Activated CD8-positive, alpha-beta memory T cell treated with anti-CD3 and anti-CD28 coated beads for 36 hours (primary cell): ENCODE data around the gene CTF1. TPM values are rescaled to one million over a fixed set of nuclear protein-coding genes. Genes with fewer than 3 reads are reported as not detected.
"Not testable (repeated sequence)": the region's sequence is repeated elsewhere in the genome, so short reads cannot be mapped to it uniquely, and the experiment has no call there.

Experiments
- CTCF ChIA-PET: fragments of 350-600 bp; sonication (Branson Sonifier 250); formaldehyde crosslinking; loops from one replicate; lab custom pipeline; 2021; ENCODE audit warnings: antibody characterized with exemption; lab: Charles Lee
- POLR2A ChIA-PET: fragments of 350-600 bp; sonication (Branson Sonifier 250); formaldehyde crosslinking; loops from one replicate; lab custom pipeline; 2021; ENCODE audit warnings: antibody characterized with exemption; lab: Charles Lee
- total RNA-seq, 2 experiments: library from RNA; stranded (reverse); gene quantifications; one replicate each; pipeline ENCODE4 v1.2.3, GENCODE V29; 2021

The CTF1 gene, protein sequence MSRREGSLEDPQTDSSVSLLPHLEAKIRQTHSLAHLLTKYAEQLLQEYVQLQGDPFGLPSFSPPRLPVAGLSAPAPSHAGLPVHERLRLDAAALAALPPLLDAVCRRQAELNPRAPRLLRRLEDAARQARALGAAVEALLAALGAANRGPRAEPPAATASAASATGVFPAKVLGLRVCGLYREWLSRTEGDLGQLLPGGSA
- under 1 TPM; 0.13 to 0.21 TPM for total RNA-seq

DNA sequence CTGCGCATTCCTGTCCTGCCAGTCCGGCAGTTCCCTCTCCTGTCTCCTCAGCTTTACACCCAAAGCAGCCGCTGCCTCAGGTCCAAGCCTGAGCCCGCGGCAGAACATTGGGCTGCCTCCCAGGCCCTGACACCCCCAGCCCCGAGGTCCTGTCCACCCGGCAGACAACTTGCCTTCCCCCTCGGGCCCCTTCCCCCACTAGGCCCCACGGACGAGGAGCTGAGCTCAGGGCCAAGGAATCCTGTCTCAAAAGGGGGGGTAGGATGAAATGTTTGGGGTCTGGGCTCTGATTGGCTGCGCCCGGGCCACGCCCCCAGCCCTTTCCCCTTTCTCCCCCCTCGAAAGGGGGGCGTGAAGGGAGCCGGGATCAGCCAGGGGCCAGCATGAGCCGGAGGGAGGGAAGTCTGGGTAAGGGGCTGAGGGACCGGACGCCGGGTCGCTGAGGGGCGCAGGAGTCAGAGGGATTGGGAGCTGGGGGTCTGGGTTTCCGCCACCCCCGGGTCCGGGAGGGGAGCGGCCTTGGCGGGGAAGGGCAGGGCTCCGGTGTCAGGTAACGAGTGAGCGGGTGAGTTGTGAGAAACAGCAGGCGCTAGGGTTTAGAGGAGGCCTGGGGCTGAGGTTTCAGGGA, at the start of gene CTF1:
Gene CTF1, plus strand, starts transcription at position 354 of the 628 bp plus-strand sequence. Its CDS starts 30 bp downstream, at position 384.
- CTCF ChIA-PET = interaction anchor here (1.5 kb wide), 1 partner anchor 52 kb away, joined by 5 read pairs; no protein-coding TSS in a partner anchor
- POLR2A ChIA-PET = interaction anchor here (0.6 kb wide), 1 partner anchor 173 kb away, joined by 3 read pairs; no protein-coding TSS in a partner anchor

DNA sequence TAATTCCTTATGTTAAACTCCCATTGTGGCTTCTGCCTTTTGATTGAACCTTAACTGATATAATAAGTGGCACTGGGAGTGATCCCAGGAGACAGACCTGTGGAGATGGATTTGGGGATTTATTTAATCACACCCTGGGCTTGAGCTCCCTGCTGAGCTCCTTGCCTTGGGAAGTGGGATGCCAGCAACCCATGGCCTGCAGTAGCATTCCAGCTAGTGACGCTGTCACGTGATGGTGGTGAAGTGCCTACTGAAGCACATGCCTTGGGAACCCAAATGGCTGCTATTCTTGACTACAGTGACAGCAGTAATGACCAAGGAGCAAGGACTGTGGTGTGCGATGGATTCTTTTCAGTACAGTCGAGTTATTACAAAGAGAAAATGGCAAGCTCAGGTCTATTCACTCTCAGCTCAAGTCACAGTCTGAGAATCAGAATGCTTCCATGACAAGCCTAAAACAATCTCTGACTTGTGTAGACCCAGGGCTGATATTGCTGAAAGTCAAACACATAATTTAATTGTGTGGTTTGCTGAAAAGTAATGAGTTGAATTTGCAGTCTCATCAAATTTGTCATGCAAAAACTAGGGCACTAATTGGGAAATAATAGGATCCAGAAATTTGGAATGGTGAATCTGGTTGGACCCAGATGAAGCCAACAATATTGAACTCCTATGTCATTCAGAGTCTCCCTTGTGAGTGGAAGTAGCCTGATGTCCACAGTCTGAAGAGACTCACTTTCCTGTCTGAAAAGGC, 49.6 kb upstream of the CTF1 start:
- POLR2A ChIA-PET = no interaction called here
- CTCF ChIA-PET = interaction anchor here (0.7 to 3.5 kb wide), 4 partner anchors 10 to 55 kb away, joined by 3 to 46 read pairs (median 25); partner anchors contain the start of gene BCL7C

DNA sequence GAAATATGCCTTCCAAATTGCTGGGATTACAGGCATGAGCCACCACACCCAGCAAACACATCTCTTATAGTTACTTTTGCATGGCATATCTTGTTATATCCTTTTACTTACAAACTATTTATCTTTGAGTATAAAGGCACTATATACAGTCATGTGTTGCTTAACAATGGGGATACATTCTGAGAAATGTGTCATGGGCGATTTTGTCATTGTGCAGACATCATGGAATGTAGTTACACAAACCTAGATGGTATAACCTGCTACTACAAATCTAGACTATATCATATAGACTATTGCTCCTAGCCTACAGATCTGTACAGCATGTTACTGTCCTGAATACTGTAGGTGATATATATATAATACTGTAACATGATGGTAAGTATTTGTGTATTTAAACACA, 46.2 kb upstream of the CTF1 start:
- ChIA-PET POLR2A (no interaction called here), CTCF (no interaction called here)

DNA sequence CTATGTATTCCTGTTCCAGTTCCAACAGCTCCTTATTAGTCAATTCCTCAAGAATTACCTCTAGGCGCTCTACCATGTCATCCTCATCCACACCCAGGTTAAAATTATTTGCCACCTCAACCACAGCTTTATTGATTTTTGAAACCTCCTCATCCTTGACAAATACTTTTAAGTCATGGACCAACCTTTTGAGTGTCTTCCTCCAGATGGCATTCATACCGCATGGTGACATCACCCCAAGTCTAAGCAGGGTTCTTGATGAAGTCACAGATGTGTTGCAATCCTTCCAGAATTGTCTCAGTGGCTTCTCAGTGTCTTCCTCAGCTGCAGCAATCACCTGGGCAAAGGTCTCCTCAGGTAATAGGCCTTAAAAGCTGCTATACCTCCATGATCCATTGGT, 42.7 kb upstream of the CTF1 start:
- ChIA-PET CTCF (interaction anchor here (1.0 to 1.7 kb wide), 2 partner anchors 10 to 40 kb away, joined by 3 to 7 read pairs; no protein-coding TSS in a partner anchor), POLR2A (no interaction called here)

DNA sequence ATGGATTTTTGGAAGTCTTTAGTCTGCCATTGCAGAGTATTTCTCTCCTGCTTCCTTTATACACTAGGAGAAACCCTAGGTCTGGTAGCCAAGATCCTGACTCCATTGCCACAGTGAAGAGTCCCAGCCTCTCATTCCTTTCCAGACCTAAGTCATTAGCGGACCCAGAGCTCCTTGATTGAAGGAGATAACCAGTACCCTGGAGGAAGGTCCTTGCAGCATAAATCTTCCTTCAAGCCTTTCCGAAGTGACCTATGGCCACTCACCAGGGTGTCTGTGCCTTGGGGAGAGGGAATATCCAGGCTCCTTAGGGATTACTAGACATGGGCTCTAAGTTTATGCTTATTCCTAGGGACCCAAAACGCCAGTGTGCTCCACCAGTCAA, 38.3 kb upstream of the CTF1 start:
- POLR2A ChIA-PET = no interaction called here

DNA sequence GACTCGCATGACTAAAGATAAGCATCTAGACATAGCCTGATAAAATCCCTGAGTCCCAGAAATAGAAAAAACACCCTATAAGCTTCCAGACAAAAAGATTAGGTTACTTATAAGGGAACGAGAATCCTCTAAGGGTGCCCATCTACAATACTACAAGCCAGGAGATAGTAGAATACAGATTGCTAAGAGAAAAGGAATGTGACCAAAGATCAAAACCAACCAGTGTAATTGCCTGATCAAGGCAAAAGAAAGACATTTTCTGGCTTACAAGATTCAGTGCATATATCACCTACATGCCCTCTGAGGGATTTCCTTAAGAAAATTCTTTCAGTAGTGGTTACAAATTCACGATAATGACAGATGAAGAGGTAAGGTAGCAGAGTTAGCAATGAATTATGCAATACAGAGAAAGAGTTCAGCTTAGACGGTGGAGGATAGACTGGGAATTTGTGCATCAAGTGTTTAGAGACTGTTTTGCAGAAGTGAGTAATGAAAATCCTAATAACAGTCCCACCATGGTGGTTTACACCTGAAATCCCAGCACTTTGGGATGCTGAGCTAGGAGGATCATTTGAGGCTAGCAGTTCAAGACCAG, 37.5 kb upstream of the CTF1 start:
- POLR2A ChIA-PET = no interaction called here
- CTCF ChIA-PET = no interaction called here

More for the DNA sequence above, 38.3 kb upstream of the CTF1 start:
- CTCF ChIA-PET = interaction anchor here (4.5 kb wide), 1 partner anchor 13 kb away, joined by 26 read pairs; no protein-coding TSS in a partner anchor

DNA sequence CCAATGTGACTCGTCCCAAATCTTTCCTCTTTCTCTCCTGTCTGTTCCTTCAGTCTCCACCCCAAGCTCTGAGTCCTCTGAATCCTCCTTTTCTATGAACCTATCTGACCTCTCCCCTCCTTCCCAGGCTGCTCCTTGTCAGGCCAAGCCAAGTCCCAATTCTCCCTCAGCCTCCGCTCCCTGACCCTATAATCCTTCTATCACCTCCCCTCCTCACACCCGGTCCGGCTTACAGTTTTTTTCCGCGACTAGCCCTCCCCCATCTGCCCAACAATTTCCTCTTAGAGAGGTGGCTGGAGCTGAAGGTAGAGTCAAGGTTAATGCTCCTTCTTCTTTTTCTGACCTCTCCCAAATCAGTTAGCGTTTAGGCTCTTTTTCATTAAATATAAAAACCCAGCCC, 35.7 kb upstream of the CTF1 start:
- CTCF ChIA-PET, POLR2A ChIA-PET: not testable (repeated sequence)

DNA sequence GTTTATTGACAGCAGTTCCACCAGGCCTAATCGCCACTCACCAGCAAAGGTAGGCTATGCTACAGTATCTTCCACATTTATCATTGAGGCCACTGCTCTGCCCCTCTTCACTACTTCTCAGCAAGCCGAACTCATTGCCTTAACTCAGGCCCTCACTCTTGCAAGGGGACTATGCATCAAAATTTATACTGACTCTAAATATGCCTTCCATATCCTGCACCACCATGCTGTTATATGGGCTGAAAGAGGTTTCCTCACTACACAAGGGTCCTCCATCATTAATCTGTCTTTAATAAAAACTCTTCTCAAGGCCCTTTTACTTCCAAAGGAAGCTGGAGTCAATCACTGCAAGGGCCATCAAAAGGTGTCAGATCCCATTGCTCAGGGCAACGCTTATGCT, 33.2 kb upstream of the CTF1 start:
- CTCF ChIA-PET, POLR2A ChIA-PET: not testable (repeated sequence)

DNA sequence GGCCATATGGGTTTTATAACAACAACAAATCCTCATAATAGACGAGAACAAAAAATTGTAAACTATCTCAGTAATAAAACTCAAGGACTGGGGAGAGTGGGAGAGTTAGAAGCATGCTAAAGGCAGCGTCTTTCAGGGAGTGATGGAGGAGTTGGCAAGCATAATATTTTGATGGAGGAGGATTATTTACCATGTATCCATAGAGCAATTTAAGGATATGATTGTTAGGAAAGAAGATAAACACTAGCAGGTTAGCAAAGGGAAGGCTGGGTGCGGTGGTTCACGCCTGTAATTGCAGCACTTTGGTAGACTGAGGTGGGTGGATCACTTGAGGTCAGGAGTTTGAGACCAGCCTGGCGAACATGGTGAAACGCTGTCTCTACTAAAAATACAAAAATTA, 30.4 kb upstream of the CTF1 start:
- ChIA-PET POLR2A (no interaction called here), CTCF (interaction anchor here (0.7 kb wide), 1 partner anchor 9 kb away, joined by 3 read pairs; no protein-coding TSS in a partner anchor)

DNA sequence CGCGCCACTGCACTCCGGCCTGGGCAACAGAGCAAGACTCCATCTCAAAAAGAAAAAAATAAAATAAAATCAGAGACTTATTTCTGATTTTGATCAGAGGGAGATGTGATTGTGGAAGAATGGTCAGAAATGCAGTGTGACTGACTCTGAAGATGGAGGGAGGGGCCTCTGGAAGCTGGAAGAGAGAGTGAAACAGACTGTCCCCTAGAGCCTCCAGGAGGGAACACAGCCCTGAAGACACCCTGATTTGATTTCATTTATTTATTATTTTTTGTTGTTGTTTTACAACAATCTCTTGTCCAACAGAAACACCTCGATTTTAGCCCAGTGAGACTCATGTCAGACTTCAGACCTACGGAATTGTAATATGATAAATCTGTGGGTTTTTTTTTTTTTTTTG, 28.7 kb upstream of the CTF1 start:
- POLR2A ChIA-PET = no interaction called here

DNA sequence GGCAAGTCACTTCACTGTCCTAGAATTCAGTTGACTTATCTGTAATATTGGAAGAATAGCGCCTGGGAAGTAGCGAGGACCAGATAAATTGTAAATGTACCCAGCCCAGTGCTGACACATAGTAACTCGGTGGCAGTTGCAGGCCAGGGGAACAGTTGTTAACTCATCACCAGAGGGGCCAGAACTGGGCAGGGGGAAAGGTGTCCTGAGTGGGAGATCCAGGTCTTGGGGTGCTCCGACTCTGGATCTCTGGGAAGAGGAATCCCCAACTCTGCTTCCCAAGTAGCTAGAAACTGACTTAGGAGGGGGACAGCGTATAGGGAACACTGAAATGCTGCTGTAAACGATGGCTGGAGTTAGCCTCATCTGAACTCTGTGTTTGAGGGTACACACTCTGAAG, 25.5 kb upstream of the CTF1 start:
- ChIA-PET CTCF (interaction anchor here (2.7 kb wide), 2 partner anchors 26 to 31 kb away, joined by 8 to 10 read pairs; no protein-coding TSS in a partner anchor), POLR2A (no interaction called here)

More for the DNA sequence above, 28.7 kb upstream of the CTF1 start:
- CTCF ChIA-PET = interaction anchor here (0.7 to 2.1 kb wide), 3 partner anchors 14 to 24 kb away, joined by 3 to 6 read pairs (median 3); no protein-coding TSS in a partner anchor

DNA sequence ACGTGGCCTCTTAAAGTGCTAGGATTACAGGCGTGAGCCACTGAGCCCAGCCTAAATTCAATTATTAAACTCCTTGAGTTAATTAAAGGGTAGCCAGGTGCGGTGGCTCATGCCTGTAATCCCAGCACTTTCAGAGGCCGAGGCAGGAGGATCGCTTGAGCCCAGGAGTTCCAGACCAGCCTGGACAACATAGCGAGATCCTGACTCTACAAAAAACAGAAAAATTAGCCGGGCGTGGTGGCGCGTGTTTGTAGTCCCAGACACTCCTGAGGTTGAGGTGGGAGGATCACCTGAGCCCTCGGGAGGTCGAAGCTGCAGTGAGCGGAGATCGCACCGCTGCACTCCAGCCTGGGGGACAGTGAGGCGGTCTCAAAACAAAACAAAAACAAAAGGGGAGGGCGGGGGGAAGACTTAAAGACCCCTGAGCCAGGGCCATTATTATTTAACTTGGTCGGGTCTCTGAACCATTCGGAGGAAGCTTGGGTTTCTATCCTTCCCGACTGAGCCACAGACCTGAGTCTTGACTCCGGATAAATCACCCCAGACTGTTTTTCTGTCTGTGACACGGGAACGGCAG, 22.1 kb upstream of the CTF1 start:
- CTCF ChIA-PET = interaction anchor here (1.0 to 2.9 kb wide), 5 partner anchors 27 to 38 kb away, joined by 3 to 17 read pairs (median 3); no protein-coding TSS in a partner anchor
- POLR2A ChIA-PET = interaction anchor here (0.6 to 1.7 kb wide), 7 partner anchors 17 to 1003 kb away, joined by 3 to 9 read pairs (median 5); partner anchors contain the start of gene BCL7C

DNA sequence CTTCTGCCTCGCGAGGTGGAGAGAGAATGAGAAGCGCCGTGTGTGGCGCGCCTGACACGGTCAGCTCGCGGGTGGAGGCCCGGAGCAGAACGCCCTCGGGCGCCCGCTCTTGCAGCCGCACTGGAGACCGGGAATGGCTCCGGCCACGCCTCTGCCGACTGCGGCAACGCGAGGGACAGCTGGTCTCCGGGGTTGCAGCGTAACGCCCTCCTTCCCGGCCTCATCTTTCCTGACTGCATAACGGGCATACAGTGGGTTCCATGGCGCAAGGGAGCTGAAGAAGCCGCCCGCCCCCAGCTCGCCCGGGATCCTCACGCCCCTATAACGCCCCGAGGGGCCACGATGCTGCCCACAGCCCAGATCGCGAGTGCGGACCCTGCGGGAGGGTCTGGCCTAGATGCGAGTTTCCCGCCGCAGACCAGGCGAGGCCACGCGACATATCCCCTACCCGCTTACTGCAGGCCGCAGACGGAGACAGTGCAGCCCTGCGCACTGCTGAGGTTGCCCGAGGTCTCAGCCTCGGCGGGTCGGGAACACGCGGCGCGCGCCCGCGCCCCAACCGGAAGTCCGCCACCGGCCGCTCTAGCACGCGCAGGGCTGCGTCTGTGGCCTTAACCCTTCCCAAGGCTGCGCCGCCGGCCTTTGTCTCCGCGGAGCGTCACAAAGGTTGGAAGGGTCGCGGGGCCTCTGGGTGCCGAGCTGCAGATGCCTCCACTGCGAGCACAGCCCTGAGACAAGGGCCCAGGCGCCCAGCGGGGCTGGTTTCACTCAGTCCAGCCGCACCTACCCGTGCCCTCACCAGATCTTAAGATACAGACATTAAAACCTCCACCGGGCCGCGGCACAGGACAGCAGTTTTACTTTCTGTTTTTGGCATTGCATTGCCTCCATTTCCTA, 21.3 kb upstream of the CTF1 start:
- ChIA-PET POLR2A (interaction anchor here (0.7 to 1.7 kb wide), 4 partner anchors 18 to 1002 kb away, joined by 3 to 9 read pairs (median 5); partner anchors contain the start of gene BCL7C), CTCF (interaction anchor here (0.5 to 2.9 kb wide), 6 partner anchors 27 to 179 kb away, joined by 3 to 17 read pairs (median 4); no protein-coding TSS in a partner anchor)

DNA sequence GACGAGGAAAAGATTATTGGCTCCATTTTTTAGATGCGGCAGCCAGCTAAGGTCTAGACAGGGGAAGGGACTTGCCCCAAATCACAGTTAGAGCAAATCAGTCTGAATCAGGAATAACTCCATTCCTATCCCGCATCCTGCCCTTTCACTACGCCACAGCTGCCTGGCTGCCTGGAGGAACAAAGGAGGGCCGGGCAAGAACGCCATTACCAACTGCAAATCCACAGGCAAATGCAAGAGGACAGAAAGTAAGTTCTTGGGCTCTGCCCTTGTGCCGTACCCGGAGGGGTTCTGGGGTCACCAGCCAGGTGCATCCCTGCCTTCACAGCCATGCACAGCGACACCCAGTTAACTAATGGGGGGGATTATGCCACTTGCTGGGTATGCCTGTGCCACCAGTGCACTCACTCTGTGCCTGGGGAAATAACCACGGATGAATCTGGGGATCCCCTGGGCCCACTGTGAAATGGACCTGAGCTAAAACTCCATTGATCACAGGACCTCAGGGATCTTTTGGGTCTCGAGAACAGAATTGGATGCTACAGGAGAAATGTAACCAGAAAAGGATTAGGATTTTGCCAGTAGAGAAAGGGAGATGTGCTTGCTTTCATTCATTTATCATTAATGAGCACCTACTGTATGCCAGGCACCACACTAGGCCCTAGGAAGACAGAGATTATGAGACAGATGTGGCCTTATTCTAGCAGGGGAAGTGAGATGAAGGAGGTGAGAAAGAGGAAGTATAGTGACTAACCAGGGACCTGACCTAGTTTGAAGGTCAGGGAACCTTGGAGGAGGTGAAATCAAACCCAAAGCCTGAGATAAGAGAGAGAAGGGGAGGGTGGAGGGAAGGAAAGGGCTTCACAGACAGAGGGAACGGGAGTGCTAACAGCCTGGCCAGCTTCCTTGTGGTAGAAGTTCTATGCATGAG, 20.3 kb upstream of the CTF1 start:
- ChIA-PET POLR2A (interaction anchor here (0.6 to 1.7 kb wide), 2 partner anchors 26 to 250 kb away, joined by 3 to 9 read pairs; no protein-coding TSS in a partner anchor), CTCF (interaction anchor here (2.6 kb wide), 1 partner anchor 26 kb away, joined by 14 read pairs; no protein-coding TSS in a partner anchor)

DNA sequence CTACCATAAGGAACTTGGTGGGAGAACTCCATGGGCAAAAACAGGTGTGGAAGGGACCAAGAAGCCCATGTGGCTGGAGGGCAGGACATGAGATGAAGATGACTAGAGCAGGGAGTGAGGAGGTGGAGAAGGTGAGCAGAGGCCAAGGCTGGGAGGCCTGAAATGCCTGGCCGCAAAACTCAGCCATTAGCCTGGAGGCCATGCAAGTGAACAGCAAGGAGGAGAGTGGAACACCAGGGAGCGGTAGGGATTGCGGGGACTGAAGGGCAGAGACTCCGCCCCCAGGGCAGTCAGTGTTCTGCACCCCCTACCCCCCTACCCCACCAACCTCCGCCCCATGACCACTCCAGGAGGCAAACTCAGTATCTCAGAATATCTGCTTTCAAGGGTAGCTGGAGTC, 19.5 kb upstream of the CTF1 start:
- ChIA-PET CTCF (no interaction called here), POLR2A (interaction anchor here (0.6 kb wide), 1 partner anchor 251 kb away, joined by 3 read pairs; no protein-coding TSS in a partner anchor)
